Nephron progenitor cell (in vitro differentiated cells): ENCODE results near the gene MTTP.
"Not testable (repeated sequence)": the region's sequence is repeated elsewhere in the genome, so short reads cannot be mapped to it uniquely, and the experiment has no call there.

Source experiments
- DNase-seq: peaks from one replicate; pipeline ENCODE4 v3.0.0; 2021
- H3K27ac Mint-ChIP-seq: 2 replicates; pipeline ENCODE4 v1.8.0; 2021; ENCODE audit warnings: mild to moderate bottlenecking, moderate library complexity, mixed read lengths
- H3K27me3 Mint-ChIP-seq: 2 replicates; pipeline ENCODE4 v1.8.0; 2021; ENCODE audit warnings: mild to moderate bottlenecking, low read depth, mixed read lengths; ENCODE audit not compliant: poor library complexity
- H3K36me3 Mint-ChIP-seq: 2 replicates; pipeline ENCODE4 v1.8.0; 2021; ENCODE audit warnings: low read depth, mixed read lengths
- H3K4me1 Mint-ChIP-seq: 2 replicates; pipeline ENCODE4 v1.8.0; 2021; ENCODE audit warnings: mixed read lengths
- H3K4me3 Mint-ChIP-seq: 2 replicates; pipeline ENCODE4 v1.8.0; 2021; ENCODE audit warnings: mild to moderate bottlenecking, moderate library complexity, mixed read lengths
- H3K9me3 Mint-ChIP-seq: 2 replicates; pipeline ENCODE4 v1.8.0; 2021; ENCODE audit warnings: mild to moderate bottlenecking, moderate library complexity, mixed read lengths
- TF ChIP-seq, protein P1 (sequence below): fragments of 200-600 bp; sonication (generic); IDR thresholded peaks from 2 replicates; pipeline ENCODE4 v1.5.0; 2021; ENCODE audit warnings: antibody characterized with exemption

MTTP gene

DNA sequence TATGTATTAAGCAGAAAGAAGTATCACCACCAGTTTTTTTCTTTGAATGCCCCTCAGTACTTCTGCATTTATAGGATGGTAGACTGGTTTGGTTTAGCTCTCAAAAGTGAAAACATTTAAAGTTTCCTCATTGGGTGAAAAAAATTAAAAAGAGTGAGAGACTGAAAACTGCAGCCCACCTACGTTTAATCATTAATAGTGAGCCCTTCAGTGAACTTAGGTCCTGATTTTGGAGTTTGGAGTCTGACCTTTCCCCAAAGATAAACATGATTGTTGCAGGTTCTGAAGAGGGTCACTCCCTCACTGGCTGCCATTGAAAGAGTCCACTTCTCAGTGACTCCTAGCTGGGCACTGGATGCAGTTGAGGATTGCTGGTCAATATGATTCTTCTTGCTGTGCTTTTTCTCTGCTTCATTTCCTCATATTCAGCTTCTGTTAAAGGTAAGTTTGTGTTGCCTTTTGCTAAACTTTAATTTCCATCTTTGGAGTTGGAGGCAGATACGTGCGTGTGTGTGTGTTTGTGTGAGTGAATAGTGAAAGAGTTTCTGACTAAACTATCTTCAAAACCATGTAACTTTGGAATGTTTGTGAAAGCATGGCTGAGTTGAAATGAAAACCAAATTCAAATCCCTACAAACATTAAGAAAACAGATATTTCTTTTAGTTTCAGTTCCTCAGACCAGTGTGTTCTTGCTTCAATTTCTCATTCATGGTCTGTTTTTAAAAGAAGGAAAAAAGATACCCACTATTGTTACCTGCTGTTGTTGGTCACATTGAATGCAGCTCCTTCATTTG lies at the start of gene MTTP:
MTTP (plus strand) TSS at position 295 of the 795 bp plus-strand sequence; CDS start at position 381, 86 bp downstream.
- Mint-ChIP-seq H3K36me3 (no peaks in the 10 kb centered on the region), H3K4me3 (no peak within 1 kb of the TSS), H3K27me3 (peaks cover 16% of the 10 kb centered on the region), H3K4me1 (no peaks in the 10 kb centered on the region), H3K27ac (no peak within 1 kb of the TSS), H3K9me3 (no peaks in the 10 kb centered on the region)
- TF ChIP-seq, protein P1, sequence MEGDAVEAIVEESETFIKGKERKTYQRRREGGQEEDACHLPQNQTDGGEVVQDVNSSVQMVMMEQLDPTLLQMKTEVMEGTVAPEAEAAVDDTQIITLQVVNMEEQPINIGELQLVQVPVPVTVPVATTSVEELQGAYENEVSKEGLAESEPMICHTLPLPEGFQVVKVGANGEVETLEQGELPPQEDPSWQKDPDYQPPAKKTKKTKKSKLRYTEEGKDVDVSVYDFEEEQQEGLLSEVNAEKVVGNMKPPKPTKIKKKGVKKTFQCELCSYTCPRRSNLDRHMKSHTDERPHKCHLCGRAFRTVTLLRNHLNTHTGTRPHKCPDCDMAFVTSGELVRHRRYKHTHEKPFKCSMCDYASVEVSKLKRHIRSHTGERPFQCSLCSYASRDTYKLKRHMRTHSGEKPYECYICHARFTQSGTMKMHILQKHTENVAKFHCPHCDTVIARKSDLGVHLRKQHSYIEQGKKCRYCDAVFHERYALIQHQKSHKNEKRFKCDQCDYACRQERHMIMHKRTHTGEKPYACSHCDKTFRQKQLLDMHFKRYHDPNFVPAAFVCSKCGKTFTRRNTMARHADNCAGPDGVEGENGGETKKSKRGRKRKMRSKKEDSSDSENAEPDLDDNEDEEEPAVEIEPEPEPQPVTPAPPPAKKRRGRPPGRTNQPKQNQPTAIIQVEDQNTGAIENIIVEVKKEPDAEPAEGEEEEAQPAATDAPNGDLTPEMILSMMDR, result no peak
- DNase-seq, result no peak

DNA sequence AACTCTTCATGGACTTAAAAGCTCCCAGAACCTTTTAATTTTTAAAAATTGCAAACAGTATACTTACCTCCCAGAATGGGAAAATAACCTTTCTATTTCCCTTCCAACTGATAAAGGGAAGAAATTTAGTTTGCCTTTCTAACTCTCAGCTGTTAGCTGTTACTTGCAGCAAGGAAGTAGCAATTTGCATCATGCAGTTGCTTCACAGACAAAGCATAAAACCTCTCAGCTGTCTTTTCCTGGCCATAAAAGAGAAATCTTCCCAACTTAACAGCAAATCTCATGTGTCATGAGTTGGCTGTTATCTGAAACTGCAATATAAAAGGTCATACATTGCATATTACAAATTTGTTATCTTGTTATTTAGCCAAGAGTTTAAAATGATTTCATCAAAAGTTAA lies 45.4 kb upstream of the MTTP start:
- no peaks in the 10 kb centered on the region for H3K9me3 Mint-ChIP-seq
- H3K36me3 Mint-ChIP-seq, result no peaks in the 10 kb centered on the region
- H3K27me3 Mint-ChIP-seq, result peaks cover 7% of the 10 kb centered on the region
- no peak for DNase-seq
- TF ChIP-seq, protein P1, result no peak
- H3K4me1 Mint-ChIP-seq, result no peaks in the 10 kb centered on the region
- no peak overlapping the region for H3K4me3 Mint-ChIP-seq
- no peak overlapping the region for H3K27ac Mint-ChIP-seq

DNA sequence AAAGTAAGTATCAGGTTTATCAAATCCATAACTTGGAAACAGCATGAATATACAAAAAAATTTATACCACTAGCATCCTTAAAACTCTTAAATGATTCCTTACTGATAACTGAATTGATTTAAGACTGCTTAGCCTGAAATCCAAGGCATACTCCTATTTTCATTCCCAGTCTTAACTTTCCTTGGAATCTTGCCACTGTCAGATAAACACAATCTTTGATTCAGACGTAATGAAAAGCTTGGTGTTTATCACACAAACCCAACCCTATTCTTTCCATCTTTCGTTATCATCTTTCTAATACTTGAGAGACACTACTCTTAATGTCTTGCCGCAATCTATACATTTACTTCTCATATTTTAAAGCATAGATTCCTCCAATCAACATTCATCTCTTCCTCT lies 44.7 kb upstream of the MTTP start:
- Mint-ChIP-seq H3K27me3 (peaks cover 7% of the 10 kb centered on the region), H3K36me3 (no peaks in the 10 kb centered on the region), H3K9me3 (no peaks in the 10 kb centered on the region), H3K4me3 (no peak overlapping the region), H3K27ac (no peak overlapping the region), H3K4me1 (no peaks in the 10 kb centered on the region)
- no peak for DNase-seq
- TF ChIP-seq, protein P1, result no peak

DNA sequence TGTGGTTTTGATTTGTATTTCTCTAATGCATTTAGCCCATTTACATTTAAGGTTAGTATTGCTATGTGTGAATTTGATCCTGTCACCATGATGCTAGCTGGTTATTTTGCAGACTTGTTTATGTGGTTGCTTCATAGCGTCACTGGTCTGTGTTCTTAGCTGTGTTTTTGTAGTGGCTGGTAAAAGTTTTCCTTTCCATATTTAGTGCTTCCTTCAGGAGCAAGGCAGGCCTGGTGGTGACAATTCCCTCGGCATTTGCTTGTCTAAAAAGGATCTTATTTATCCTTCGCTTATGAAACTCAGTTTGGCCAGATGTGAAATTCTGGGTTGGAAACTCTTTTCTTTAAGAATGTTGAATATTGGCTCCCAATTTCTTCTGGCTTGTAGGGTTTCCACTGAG lies 39.9 kb upstream of the MTTP start:
- H3K4me3 Mint-ChIP-seq, H3K27ac Mint-ChIP-seq, H3K36me3 Mint-ChIP-seq, H3K9me3 Mint-ChIP-seq, DNase-seq, H3K27me3 Mint-ChIP-seq: not testable (repeated sequence)
- H3K4me1 Mint-ChIP-seq, result peaks cover 15% of the 10 kb centered on the region

DNA sequence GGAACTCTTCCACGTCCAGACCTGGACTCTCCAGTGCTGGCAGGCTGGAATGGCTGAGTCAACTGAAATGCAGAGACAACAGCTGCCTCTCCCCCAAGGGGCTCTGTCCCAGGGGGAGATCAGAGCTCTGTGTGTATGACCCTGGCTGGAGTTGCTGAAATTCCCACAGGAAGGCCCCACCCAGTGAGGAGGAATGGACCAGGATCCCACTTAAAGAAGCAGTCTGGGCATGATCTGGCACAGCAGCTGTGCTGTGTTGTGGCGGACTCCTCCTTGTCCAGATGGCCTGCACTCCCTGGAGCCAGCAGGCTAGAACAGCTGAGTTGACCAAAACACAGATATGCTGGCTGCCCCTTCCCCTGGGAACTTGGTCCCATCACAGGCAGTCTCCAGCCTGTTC lies 38.4 kb upstream of the MTTP start:
- Mint-ChIP-seq H3K4me3 (no peak overlapping the region), H3K4me1 (peaks cover 16% of the 10 kb centered on the region), H3K27ac (no peak overlapping the region), H3K27me3 (peaks cover 4% of the 10 kb centered on the region), H3K36me3 (no peaks in the 10 kb centered on the region), H3K9me3 (peaks cover 5% of the 10 kb centered on the region)
- TF ChIP-seq, protein P1, result no peak
- no peak for DNase-seq

DNA sequence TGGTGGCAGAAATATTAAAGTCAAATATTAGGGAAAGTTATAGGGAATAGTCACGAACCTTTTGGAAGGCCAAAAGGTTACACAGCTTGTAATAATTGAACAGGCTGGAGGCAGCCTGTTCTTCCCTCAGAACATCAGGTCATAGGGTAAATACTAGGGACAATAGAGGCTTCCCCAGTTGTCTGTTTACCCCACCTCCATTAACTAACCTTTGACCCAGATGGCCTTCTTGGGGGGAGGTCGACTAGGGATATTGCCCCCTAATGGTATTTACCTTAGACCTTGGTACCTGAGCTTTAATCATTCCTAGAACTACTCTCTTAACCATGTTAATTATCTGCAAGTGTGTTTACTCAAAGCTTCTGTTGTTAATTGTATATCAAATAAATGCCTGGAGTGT lies 37.8 kb upstream of the MTTP start:
- peaks cover 5% of the 10 kb centered on the region for H3K9me3 Mint-ChIP-seq
- H3K27me3 Mint-ChIP-seq, result no peaks in the 10 kb centered on the region
- no peaks in the 10 kb centered on the region for H3K36me3 Mint-ChIP-seq
- TF ChIP-seq, protein P1, result no peak
- H3K4me1 Mint-ChIP-seq, result peaks cover 20% of the 10 kb centered on the region
- no peak overlapping the region for H3K27ac Mint-ChIP-seq
- no peak overlapping the region for H3K4me3 Mint-ChIP-seq
- no peak for DNase-seq
